ENCODE data around the gene PAK5.

DNA sequence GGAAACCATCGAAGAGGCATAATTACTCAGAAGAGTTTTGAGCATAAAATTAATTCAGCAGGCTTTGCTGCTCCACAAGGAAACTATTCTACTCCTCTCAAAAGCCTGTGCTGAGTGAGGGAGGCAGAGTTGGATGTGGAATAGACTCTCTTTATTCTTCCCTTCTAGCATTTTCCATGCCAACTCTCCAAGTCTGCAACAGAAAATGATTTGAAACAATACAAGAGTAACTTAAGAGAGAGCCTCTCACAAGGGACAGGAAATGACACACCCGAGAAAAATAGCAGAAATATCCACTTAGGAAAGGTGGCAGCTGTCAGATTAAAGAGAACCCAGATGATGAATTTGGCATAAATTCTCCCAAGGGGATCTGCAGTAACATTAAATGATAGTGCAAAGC lies 350.8 kb downstream of the PAK5 start:
- TF ChIP-seq CEBPB (IDR thresholded peaks at IDR 0.05) (no peak), RAD21 (conservative IDR thresholded peaks at IDR 0.05 in 1 of 2, IDR thresholded peaks at IDR 0.05 in 1 of 2) (no peak), KDM5A (IDR thresholded peaks at IDR 0.05) (no peak), JUNB (IDR thresholded peaks at IDR 0.05) (no peak), POLR2AphosphoS2 (conservative IDR thresholded peaks at IDR 0.05; ENCODE audit: low read length) (no peak), POLR2A (IDR thresholded peaks at IDR 0.05; ENCODE audit: low read length) (no peak), SREBF2 (IDR thresholded peaks at IDR 0.05) (no peak), FOXS1 (CRISPR knock-in tag; IDR thresholded peaks at IDR 0.05) (no peak), MAFK (IDR thresholded peaks at IDR 0.05; ENCODE audit: partially characterized antibody) (no peak), EP300 (IDR thresholded peaks at IDR 0.05) (no peak)
- TF ChIP-seq, protein P1, sequence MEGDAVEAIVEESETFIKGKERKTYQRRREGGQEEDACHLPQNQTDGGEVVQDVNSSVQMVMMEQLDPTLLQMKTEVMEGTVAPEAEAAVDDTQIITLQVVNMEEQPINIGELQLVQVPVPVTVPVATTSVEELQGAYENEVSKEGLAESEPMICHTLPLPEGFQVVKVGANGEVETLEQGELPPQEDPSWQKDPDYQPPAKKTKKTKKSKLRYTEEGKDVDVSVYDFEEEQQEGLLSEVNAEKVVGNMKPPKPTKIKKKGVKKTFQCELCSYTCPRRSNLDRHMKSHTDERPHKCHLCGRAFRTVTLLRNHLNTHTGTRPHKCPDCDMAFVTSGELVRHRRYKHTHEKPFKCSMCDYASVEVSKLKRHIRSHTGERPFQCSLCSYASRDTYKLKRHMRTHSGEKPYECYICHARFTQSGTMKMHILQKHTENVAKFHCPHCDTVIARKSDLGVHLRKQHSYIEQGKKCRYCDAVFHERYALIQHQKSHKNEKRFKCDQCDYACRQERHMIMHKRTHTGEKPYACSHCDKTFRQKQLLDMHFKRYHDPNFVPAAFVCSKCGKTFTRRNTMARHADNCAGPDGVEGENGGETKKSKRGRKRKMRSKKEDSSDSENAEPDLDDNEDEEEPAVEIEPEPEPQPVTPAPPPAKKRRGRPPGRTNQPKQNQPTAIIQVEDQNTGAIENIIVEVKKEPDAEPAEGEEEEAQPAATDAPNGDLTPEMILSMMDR (IDR thresholded peaks at IDR 0.05), result no peak
- TF ChIP-seq, protein P2, sequence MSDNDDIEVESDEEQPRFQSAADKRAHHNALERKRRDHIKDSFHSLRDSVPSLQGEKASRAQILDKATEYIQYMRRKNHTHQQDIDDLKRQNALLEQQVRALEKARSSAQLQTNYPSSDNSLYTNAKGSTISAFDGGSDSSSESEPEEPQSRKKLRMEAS (IDR thresholded peaks at IDR 0.05), result no peak
